ENCODE data around the gene FSIP2.

GRCh38 chr2:185734658-185735057, 3.9 kb upstream of the FSIP2 start:
- no peak for TF ChIP-seq CTCF (IDR thresholded peaks at IDR 0.05; ENCODE audit: low read length)
- TF ChIP-seq EZH2phosphoT487 (IDR thresholded peaks at IDR 0.05; ENCODE audit: low read length), result no peak
- TF ChIP-seq EZH2 (optimal IDR thresholded peaks at IDR 0.05; ENCODE audit: low read depth, low read length), result no peak
